HG03460 (cell line): ENCODE results near the gene DLG1.
A peak's percentile ranks its signal among the peaks of the same experiment; 100 is the strongest.

Experiments used
- ATAC-seq: cut with Tn5 transposase; IDR thresholded peaks from one replicate; pipeline ENCODE4 v1.9.1; 2021; ENCODE audit not compliant: unreplicated experiment

The DLG1 gene

DNA sequence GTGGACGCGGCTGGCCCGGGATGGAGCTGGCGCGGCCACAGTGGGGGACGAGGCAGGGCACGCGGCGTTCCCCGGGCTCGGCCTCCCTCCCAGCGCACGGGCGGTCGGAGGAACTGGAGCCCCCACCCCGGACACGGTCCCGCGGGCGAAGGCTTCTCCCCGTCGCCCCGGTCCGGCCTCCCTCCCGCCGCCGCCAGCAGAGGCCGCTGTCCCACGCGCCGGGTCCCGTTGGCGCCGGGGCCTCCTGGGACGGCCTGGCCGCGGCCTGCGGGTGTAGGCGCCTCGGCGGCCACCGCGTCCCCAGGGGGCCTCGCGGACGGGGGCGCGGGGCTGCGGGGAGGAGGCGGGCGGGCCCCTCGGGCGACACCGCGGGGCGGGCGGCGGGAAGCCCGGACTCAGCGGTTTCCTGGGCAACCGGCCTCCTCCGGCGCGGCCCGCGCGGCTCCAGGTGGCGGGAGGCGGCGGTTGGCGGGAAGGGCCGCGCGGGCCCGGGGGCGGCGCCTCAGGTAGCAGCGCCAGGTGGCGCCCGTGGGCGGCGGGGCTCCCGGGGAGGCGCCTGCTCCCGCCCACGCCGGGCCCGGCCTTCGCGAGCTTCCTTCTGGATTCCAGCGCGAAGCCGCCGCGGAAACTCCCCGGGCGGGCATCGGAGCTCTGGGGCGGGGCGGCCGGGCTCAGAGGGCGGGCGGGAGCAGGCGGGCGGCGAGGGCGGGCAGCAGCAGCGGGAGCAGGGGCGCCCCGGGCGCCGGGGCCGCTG is 295.5 kb downstream of the DLG1 start:
- peak; percentile 72 for ATAC-seq

DNA sequence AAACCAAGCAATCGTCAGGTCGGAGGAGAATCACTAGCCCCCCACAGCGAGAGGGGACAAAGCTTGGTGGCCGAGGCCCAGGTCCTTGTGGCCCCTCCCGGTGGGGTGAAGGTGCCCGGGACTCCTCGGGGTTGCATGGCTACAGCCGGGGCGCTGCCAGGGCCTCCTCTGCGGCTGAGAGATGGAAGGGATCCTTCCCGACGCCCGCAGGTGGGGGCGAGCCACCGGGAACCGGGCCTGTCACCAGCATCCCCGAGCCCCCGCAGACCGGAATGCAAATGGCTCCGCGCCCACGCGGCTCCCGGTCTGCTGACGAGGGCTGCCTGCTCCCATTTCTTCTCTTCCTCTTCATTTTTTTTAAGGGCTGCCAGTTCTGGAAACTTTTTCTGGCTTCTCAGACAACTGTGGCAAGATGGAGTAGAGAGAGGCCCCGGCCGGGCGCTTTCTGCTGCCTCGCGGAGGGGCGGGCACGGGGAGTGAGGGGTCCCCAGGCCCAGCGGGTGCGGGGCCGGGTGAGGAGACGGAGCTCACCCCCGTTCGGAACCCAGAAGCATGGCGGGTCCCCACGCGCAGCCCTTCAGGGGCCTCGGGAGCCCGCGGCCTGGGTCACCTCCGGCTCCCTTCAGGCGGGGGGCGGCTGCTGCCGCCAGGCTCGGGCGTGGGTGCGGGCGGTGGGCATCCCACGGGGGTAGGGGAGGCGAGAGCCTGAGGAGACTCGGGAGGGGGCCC is 296.3 kb downstream of the DLG1 start:
- no peak for ATAC-seq

DNA sequence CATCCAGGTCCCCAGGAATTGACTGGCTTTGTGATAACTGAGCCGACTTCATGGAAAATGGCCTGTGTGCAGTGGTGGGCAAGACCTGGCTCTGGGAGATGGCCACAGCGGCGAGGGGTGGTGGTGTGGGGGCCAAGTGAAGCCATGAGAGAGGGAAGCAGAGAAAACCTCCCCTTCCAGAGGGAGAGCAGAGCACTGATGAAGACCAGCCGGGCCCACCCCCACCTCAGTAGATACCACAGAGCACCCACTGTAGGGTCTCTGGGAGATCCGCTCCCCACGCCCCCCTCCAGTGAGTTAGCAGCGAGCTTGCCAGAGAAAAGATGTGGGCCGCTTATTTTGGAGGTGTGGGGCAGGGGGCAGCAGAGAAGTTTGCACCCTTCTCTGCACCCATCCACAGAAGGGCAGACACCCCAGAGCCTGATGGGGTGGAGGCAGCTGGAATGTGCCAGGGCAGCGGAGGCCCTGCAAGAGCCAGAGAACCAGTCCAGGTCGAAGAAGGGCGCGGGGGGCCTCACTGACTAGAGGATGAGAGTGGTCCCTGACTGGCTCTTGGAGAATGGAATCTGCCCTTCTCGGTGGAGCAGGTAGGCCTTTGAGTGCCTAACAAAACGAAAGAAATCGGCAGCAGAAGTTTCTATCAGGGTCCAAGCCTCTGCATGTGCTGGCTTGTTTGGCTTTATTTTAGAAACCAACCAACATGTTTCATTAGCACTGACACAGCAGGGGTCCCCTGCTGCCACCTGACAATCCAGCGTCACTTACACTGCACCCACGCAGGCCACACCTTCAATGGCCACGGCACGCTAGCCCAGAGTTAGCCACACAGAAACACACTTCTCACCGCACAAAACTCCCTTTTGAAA is 297.1 kb downstream of the DLG1 start:
- no peak for ATAC-seq

DNA sequence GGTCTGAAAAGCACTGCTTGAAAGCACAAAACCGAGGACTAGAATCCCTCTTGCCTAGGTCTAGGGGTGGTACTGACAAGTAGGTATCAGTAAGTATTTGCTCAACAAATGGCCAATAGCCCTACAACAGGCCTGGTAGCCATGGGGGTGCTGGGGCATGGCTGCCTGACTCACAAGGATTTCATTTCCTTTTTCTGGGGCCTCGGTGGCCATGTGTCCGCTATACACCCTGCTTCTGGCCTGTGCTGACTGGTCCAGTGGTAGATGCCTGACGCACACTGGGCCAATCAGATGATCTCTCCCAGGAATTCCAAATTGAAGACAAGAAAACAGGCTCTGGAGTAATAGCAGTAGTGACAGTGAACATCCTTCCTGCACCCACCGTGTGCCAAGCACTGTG is 298.2 kb downstream of the DLG1 start:
- ATAC-seq: no peak

DNA sequence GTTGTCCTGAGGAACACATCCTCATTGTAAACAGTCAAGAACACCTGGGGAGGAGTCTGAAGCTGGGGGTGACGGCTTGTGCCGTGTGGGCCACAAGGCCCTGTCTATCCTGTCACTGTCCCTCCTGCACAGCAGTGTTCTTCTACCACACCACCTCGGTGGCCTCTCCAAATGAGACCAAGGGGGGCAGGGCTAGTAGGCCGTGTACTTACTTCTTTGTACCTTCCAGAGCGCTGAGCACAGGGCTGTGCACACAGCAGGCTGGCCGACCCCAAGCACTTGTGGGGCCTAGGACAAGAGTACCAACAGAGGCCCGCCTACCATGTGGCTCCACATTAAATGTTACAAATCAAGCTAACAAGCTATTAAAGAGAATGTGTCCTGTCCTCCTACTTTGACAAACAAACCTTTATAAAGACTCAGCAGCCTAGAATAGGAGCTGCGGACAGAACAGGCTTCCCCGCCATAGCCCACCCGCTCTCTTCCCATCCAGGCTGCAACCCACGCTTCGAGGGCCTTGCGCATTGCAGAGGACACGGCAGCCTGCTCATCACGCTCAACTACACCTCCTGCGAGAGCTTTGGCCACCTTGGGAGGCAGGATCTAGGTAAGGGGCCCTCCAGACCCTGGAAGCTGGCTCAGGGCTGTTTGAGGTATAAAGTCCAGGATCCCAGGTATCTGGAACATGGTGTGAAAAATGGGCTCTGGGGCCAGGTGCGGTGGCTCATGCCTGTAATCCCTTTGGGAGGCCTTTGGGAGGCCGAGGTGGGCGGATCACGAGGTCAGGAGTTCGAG is 299.2 kb downstream of the DLG1 start:
- no peak for ATAC-seq

DNA sequence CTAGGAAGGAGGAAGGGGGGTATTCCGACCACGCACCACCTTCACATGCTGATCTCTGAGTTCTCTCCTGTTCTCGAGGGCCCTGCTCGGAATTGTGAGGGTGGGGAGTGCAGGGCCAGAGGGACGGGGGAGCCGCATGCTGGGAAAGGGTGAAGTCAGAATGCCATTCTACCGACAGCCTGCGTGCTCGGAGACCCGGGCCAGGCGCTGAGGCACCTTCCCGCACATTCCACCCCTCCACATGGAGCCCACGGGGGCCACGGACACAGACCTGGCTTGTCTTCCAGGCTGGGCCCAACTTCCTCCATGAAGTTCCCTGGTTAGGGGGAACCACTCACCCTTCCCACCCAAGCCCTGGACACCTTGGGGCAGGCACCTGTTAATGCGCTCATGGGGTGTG is 301.1 kb downstream of the DLG1 start:
- no peak for ATAC-seq

DNA sequence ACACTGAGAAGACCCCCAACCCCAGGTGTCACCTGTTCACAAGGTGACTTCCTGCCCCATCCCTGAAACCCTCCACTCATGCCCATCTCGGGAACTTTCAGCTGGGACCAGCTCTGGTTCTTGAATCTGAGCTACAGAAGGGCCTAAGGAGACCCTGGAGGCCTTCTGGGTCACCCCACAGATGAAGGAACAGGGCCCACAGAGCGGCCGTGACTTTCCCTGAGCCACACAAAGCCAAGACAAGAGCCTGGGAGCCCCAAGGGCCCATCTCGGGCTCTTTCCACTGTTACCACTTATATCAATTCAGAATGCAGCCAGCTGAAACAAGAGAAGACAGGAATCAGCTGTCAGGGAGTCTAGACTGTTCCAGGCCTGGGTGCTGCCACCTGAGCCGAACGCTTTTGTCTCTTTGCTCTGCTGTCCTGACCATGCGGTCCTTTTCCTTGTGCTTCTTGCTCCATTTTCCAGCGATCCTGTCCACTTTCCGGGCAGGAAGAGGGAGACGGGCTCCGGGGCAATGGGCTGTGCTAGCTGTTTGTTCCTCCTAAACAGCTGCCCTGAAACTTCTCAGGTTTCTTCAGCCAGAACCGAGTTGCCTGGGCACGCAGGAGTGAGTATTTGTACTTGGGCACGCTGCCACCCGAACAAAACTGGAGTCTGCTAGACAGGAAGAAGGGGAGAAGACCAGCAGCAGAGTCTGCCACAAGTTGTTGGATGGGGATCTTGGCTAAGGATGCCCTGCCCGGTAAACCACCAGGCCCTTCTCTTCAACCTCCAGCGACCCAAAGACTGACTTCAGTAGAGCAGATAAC is 301.8 kb downstream of the DLG1 start:
- ATAC-seq: no peak

DNA sequence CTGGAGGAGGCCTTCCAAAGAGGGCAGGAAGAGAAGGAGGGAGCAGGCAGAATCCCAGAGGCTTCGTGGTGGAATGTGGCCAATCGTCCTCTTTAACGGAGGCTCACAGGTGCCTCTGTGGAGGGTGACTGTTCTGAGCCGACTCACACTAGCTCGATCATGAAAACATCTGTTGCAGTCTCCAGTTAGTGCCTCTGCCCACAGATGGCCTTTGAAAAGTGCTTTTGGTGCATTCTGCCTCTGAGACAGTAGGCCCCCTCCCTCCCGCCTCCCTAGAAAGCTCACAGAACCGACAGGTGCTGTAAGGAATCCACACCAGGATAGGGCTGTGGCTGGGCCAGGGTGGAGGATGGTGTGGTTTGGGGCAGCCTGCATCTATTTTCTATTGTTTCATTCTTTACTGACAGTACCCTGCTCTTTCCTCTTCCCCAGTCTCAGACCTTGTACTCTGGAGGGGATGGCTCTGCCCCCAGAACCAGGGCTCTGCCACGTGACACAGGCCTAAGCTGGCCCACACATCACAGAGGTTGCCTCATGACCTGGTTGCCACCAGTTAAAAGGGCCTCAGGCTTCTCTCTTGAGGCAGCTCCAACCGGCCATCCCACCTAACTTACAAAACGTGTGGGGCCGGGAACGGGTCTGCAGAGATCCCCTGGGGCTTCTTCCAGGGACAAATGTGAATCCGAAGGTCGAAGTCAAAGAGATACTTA is 302.6 kb downstream of the DLG1 start:
- no peak for ATAC-seq

DNA sequence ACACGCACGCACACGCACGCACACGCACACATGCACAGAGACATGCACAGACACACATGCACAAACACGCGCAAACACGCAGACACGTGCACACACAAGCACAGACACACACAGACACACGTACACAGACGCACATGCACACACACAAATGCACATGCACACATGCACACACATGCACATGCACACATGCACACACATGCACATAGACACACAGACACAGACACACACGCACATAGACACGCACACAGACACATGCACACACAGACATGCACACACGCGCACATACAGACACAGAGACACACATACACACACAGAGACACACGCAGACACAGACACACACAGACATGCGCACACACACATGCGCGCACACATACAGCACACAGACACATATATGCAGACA is 303.4 kb downstream of the DLG1 start:
- ATAC-seq: no peak

DNA sequence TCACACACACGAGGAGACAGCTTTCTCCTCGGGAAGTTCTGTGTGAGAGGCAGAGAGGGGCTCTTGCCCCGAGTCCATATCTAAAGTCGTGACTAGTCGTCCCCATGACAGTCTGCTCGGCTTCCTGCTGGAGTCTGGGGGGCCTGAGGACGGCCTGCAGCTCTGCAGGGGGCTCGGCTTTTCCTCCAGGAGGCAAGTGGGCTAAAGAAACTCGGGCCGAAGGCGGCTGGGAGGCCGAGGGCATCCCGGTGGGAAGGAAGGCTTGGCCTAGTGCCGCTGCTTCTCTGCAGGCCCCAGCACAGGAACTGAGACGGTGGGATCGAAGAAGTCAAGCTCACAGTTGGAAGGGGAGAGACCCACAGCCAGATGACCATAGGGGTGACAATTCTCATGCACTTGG is 304.4 kb downstream of the DLG1 start:
- no peak for ATAC-seq
